Fibroblast of mammary gland (primary cell): ENCODE results near the gene BNIP3.
A peak's percentile ranks its signal among the peaks of the same experiment; 100 is the strongest.

Experiments used
- DNase-seq: peaks from one replicate; pipeline ENCODE4 v3.0.0-alpha.2; 2010; ENCODE audit warnings: low read depth
- H3K4me3 ChIP-seq: 2 replicates; pipeline ENCODE4 v1.5.1; 2011; ENCODE audit warnings: low read depth, mild to moderate bottlenecking, low read length, moderate library complexity; ENCODE audit not compliant: control insufficient read depth
- TF ChIP-seq, protein P1 (sequence below): conservative IDR thresholded peaks from 2 replicates; pipeline ENCODE4 v1.5.1; 2011; ENCODE audit warnings: low read depth, low read length, inconsistent platforms; ENCODE audit not compliant: control insufficient read depth, insufficient read depth

The BNIP3 gene

DNA sequence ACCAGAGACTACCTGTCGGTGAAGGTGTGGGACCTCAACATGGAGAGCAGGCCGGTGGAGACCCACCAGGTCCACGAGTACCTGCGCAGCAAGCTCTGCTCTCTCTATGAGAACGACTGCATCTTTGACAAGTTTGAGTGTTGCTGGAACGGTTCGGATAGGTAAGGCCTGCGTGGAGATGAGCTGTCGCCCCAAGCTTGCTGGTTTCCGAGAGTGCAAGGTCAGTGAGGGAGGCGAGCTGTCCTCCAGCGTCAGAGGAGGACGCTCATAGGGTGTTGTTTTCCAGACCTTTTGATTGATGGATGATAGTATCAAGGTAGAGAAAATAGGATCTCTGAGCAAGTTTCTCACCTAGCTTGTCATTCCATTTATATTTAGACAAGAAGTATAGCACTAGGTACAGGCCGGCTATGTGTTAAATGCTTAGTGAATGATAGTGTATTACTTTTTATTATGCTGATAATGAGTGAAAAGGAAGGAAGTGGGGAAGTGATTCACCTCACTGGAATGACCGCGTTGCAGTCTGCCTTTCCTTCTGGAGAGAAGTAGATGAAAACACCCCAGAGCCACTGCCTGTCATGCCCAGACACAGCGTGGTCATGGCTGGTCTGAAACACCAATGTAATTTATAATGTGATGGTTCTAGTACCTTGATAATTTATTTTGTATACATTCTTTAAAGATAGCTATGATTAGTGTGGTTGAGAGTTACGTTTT, 33.9 kb downstream of the BNIP3 start:
- TF ChIP-seq, protein P1, sequence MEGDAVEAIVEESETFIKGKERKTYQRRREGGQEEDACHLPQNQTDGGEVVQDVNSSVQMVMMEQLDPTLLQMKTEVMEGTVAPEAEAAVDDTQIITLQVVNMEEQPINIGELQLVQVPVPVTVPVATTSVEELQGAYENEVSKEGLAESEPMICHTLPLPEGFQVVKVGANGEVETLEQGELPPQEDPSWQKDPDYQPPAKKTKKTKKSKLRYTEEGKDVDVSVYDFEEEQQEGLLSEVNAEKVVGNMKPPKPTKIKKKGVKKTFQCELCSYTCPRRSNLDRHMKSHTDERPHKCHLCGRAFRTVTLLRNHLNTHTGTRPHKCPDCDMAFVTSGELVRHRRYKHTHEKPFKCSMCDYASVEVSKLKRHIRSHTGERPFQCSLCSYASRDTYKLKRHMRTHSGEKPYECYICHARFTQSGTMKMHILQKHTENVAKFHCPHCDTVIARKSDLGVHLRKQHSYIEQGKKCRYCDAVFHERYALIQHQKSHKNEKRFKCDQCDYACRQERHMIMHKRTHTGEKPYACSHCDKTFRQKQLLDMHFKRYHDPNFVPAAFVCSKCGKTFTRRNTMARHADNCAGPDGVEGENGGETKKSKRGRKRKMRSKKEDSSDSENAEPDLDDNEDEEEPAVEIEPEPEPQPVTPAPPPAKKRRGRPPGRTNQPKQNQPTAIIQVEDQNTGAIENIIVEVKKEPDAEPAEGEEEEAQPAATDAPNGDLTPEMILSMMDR, result no peak
- DNase-seq, result peak; percentile 63
- no peak overlapping the region for H3K4me3 ChIP-seq

DNA sequence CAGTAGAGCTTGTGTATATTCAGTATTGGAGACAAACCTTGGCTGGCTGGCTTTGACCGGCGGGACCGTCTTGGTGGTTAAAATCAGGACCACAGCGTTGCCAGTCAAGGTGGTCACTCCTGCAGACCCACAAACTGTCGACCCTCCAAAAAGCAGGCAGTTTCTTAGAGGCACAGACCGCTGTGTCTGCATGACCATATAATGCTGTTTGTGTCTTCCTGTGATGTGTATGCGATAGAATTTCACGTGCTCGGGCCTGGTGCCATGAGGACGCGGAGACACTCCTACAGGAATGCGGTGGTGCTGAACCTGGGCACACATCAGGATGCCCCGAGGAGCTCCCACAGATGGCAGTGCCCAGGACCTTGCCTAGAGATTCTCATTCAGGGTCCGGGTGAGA, 34.8 kb downstream of the BNIP3 start:
- DNase-seq, result no peak
- TF ChIP-seq, protein P1, result no peak
- no peak overlapping the region for H3K4me3 ChIP-seq

DNA sequence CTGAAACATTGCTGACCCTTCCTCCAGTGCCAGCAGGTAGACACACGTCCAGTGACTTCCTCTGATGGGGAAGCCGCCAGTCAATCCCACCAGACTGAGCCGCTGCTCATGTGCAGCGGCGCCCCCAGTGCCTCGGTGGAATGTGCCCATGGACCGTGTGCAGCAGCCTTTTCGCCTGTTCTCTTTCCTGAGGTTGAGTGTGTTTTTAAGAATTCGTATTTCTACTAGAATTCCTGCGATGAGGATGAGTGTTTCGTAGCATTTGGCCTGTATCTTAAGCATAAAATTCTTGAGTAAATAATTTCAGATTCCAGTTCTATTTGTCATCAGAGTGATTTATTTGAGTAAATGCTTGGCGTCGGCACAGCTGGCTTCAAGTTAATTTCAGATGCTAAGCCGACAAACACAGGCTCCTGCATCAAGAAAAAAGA, 35.4 kb downstream of the BNIP3 start:
- H3K4me3 ChIP-seq, result no peak overlapping the region
- TF ChIP-seq, protein P1, result no peak
- peak; percentile 88 for DNase-seq

DNA sequence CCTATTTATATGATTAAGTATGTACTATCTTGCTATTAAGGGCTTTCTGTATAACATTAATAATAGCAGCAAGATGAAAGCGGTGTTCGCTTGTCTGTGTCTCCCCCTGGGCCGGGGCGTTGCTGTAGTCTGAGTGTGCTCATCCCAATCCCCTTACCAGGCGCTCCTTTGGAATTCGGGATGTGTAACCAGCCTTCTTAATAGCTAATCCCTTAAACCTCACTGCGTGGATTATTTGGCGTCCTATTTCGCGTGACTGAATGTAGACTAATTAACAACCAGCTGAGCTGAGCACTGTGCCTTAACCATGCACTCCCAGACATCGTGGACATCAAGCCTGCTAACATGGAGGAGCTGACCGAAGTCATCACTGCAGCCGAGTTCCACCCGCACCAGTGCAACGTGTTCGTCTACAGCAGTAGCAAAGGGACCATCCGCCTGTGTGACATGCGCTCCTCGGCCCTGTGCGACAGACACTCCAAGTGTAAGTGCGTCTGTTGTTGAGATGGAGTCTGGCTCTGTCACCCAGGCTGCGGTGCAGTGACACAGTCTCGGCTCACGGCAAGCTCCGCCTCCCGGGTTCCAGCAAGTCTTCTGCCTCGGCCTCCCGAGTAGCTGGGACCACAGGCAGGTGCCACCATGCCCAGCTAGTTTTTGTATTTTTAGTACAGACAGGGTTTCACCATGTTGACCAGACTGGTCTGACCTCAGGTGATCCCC, 36.6 kb downstream of the BNIP3 start:
- TF ChIP-seq, protein P1, result no peak
- H3K4me3 ChIP-seq, result no peak overlapping the region
- DNase-seq, result no peak

DNA sequence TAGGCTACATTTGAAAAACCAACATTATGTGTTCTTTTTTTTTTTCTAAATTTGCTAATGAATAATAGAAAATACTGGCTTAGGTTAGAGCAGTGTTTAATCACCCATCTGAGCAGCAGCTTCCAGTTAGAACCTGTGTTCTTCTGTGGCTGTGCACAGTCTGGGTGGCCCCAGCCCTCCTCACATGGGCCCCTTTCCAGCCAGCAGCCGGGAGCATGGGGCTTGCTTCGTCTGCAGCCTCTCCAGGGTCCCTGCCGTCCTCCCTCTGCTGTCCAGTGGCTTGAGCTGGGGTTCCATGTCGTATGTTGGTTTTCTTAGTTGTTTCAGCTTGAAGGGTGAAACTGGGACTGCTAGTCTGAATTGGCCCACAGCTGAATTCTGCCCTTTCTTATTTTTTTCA, 37.3 kb downstream of the BNIP3 start:
- TF ChIP-seq, protein P1, result no peak
- no peak for DNase-seq
- H3K4me3 ChIP-seq, result no peak overlapping the region

DNA sequence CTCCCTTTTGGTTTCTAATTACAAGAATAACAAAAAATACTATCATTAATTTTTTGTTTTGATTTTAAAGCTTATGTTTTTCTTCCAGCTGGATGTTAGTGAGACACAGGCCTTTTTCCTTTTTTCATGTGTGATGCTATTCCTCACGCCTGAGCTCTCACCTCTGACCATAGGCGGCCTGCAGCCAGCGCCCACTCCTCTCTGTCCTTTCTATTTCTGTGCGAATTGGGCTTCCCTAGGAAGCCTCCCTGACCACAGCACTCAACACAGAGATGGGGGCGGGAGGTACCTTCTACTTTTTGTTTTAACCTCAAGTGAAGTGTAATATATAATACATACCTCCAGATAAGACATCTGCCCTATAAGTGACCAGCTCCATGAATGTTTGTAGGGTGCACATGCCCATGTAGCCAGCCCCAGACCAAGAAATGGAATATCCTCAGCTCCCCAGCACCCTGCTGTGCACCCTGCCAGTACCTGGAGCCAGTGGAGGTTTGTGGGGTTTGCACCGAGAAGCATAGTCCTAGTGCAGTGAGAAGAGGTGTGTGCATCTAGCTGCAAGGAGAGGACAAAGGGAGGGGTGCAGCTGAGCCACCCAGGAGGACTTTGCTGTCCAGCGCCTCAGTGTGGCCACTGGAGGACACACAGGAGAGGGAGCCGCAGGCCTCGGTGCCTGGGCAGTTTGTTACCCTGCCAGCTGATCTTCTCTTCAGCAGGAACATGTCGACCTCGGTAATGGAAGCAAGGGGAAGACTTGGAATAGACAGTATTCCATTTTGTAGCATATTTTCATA, 38.5 kb downstream of the BNIP3 start:
- DNase-seq, result peak; percentile 31
- H3K4me3 ChIP-seq, result no peak overlapping the region
- TF ChIP-seq, protein P1, result peak; percentile 41
